ENCODE measurements around the gene RAPSN.

- TF ChIP-seq POLR2A (IDR thresholded peaks at IDR 0.05) (no peak), CTCF (IDR thresholded peaks at IDR 0.05) (peak; percentile 37 to 75 (median 43))
Measured at GRCh38 chr11:47411884-47412746, 36.8 kb downstream of the RAPSN start.
